ENCODE results near the gene PIR.

- TF ChIP-seq TCF7 (CRISPR knock-in tag; IDR thresholded peaks at IDR 0.05; ENCODE audit: low read depth), result no peak
- TF ChIP-seq CTCF (IDR thresholded peaks at IDR 0.05), result no peak
- TF ChIP-seq ETV6 (CRISPR knock-in tag; IDR thresholded peaks at IDR 0.05), result no peak
- no peak for TF ChIP-seq MAX (CRISPR knock-in tag; IDR thresholded peaks at IDR 0.05)
- no peak for TF ChIP-seq ZBTB21 (CRISPR knock-in tag; IDR thresholded peaks at IDR 0.05; ENCODE audit: borderline replicate concordance)
- no peak for TF ChIP-seq ATF2 (CRISPR knock-in tag; IDR thresholded peaks at IDR 0.05; ENCODE audit: borderline replicate concordance, low read depth)
- no peak for TF ChIP-seq NR3C1 (CRISPR knock-in tag; conservative IDR thresholded peaks at IDR 0.05; ENCODE audit: low read depth)
- no peak for TF ChIP-seq CBFB (CRISPR knock-in tag; IDR thresholded peaks at IDR 0.05; ENCODE audit: low read depth)
- TF ChIP-seq HMGXB4 (CRISPR knock-in tag; IDR thresholded peaks at IDR 0.05), result no peak
Observed at GRCh38 chrX:15345976-15346375, 147.2 kb downstream of the PIR start.

Data from WTC11 (cell line).